HCT116 (cell line): ENCODE data around the gene BICRA. TPM values are rescaled to one million over a fixed set of nuclear protein-coding genes. Genes with fewer than 3 reads are reported as not detected.

ENCODE experiments used
- ATF3 ChIP-seq: IDR thresholded peaks from 2 replicates; pipeline ENCODE4 v1.6.1; 2012
- CEBPB ChIP-seq: IDR thresholded peaks from 2 replicates; pipeline ENCODE4 v1.6.1; 2012; ENCODE audit warnings: low read depth
- EGR1 ChIP-seq: IDR thresholded peaks from 2 replicates; pipeline ENCODE4 v1.6.1; 2012; ENCODE audit warnings: low read depth
- EZH2 ChIP-seq: fragments of 200-600 bp; sonication (generic); IDR thresholded peaks from 2 replicates; pipeline ENCODE4 v1.6.1; 2017; ENCODE audit warnings: antibody characterized with exemption, mixed run types
- JUND ChIP-seq: IDR thresholded peaks from 2 replicates; pipeline ENCODE4 v1.6.1; 2012
- SP1 ChIP-seq: IDR thresholded peaks from 2 replicates; pipeline ENCODE4 v1.6.1; 2012; ENCODE audit warnings: low read depth
- SRF ChIP-seq: IDR thresholded peaks from 2 replicates; pipeline ENCODE4 v1.6.1; 2012; ENCODE audit warnings: low read depth
- total RNA-seq: library from RNA; stranded (reverse); gene quantifications from one replicate; pipeline ENCODE4 v1.2.1, GENCODE V29; 2021; ENCODE audit not compliant: unreplicated experiment
- TF ChIP-seq, protein P1 (sequence below), 3 experiments: fragments of 200-600 bp in 1 of 3; sonication (generic) in 1 of 3; IDR thresholded peaks in 2 of 3; conservative IDR thresholded peaks in 1 of 3; 2 replicates each; pipeline ENCODE4 v1.5.1; 2012 to 2017; ENCODE audit warnings: low read depth in 2 of 3, low read length in 2 of 3, antibody characterized with exemption in 1 of 3, borderline replicate concordance in 1 of 3, control low read depth in 1 of 3, mild to moderate bottlenecking in 1 of 3, mixed read lengths in 1 of 3, mixed run types in 1 of 3, moderate library complexity in 1 of 3; ENCODE audit not compliant: insufficient read depth in 1 of 3
- TF ChIP-seq, protein P2 (sequence below): IDR thresholded peaks from 2 replicates; pipeline ENCODE4 v1.6.1; 2012; ENCODE audit warnings: low read depth

The BICRA gene
- total RNA-seq, 1 experiment from 2014 or later: 11.3 TPM

- TF ChIP-seq, protein P1, sequence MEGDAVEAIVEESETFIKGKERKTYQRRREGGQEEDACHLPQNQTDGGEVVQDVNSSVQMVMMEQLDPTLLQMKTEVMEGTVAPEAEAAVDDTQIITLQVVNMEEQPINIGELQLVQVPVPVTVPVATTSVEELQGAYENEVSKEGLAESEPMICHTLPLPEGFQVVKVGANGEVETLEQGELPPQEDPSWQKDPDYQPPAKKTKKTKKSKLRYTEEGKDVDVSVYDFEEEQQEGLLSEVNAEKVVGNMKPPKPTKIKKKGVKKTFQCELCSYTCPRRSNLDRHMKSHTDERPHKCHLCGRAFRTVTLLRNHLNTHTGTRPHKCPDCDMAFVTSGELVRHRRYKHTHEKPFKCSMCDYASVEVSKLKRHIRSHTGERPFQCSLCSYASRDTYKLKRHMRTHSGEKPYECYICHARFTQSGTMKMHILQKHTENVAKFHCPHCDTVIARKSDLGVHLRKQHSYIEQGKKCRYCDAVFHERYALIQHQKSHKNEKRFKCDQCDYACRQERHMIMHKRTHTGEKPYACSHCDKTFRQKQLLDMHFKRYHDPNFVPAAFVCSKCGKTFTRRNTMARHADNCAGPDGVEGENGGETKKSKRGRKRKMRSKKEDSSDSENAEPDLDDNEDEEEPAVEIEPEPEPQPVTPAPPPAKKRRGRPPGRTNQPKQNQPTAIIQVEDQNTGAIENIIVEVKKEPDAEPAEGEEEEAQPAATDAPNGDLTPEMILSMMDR (IDR thresholded peaks at IDR 0.05 in 2 of 3, conservative IDR thresholded peaks at IDR 0.05 in 1 of 3; ENCODE audit: borderline replicate concordance in 1 of 3, insufficient read depth in 1 of 3, low read depth in 2 of 3, low read length in 2 of 3): no peak
- TF ChIP-seq CEBPB (no peak), SP1 (peak; percentile 86), SRF (no peak), JUND (no peak), EGR1 (peak; percentile 67), EZH2 (no peak), ATF3 (no peak)
- TF ChIP-seq, protein P2, sequence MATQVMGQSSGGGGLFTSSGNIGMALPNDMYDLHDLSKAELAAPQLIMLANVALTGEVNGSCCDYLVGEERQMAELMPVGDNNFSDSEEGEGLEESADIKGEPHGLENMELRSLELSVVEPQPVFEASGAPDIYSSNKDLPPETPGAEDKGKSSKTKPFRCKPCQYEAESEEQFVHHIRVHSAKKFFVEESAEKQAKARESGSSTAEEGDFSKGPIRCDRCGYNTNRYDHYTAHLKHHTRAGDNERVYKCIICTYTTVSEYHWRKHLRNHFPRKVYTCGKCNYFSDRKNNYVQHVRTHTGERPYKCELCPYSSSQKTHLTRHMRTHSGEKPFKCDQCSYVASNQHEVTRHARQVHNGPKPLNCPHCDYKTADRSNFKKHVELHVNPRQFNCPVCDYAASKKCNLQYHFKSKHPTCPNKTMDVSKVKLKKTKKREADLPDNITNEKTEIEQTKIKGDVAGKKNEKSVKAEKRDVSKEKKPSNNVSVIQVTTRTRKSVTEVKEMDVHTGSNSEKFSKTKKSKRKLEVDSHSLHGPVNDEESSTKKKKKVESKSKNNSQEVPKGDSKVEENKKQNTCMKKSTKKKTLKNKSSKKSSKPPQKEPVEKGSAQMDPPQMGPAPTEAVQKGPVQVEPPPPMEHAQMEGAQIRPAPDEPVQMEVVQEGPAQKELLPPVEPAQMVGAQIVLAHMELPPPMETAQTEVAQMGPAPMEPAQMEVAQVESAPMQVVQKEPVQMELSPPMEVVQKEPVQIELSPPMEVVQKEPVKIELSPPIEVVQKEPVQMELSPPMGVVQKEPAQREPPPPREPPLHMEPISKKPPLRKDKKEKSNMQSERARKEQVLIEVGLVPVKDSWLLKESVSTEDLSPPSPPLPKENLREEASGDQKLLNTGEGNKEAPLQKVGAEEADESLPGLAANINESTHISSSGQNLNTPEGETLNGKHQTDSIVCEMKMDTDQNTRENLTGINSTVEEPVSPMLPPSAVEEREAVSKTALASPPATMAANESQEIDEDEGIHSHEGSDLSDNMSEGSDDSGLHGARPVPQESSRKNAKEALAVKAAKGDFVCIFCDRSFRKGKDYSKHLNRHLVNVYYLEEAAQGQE: no peak
- TF ChIP-seq, all 23 proteins: peak for 7
These were observed 8.4 kb upstream of the BICRA start (continued) for GRCh38 chr19:47600246-47601179.
